Fibroblast of mammary gland (primary cell): ENCODE results near the gene CACNA1C.
A peak's percentile ranks its signal among the peaks of the same experiment; 100 is the strongest.

Experiments used
- DNase-seq: peaks from one replicate; pipeline ENCODE4 v3.0.0-alpha.2; 2010; ENCODE audit warnings: low read depth
- H3K4me3 ChIP-seq: 2 replicates; pipeline ENCODE4 v1.5.1; 2011; ENCODE audit warnings: low read depth, mild to moderate bottlenecking, low read length, moderate library complexity; ENCODE audit not compliant: control insufficient read depth
- TF ChIP-seq, protein P1 (sequence below): conservative IDR thresholded peaks from 2 replicates; pipeline ENCODE4 v1.5.1; 2011; ENCODE audit warnings: low read depth, low read length, inconsistent platforms; ENCODE audit not compliant: control insufficient read depth, insufficient read depth

Gene CACNA1C

GRCh38 chr12:2691006-2691344, 638.2 kb downstream of the CACNA1C start:
- DNase-seq, result peak; percentile 31
- TF ChIP-seq, protein P1, sequence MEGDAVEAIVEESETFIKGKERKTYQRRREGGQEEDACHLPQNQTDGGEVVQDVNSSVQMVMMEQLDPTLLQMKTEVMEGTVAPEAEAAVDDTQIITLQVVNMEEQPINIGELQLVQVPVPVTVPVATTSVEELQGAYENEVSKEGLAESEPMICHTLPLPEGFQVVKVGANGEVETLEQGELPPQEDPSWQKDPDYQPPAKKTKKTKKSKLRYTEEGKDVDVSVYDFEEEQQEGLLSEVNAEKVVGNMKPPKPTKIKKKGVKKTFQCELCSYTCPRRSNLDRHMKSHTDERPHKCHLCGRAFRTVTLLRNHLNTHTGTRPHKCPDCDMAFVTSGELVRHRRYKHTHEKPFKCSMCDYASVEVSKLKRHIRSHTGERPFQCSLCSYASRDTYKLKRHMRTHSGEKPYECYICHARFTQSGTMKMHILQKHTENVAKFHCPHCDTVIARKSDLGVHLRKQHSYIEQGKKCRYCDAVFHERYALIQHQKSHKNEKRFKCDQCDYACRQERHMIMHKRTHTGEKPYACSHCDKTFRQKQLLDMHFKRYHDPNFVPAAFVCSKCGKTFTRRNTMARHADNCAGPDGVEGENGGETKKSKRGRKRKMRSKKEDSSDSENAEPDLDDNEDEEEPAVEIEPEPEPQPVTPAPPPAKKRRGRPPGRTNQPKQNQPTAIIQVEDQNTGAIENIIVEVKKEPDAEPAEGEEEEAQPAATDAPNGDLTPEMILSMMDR, result no peak
- peak overlapping the region; percentile 15 for H3K4me3 ChIP-seq

GRCh38 chr12:2691345-2692071, 638.7 kb downstream of the CACNA1C start:
- DNase-seq, result no peak
- TF ChIP-seq, protein P1, result no peak
- peak overlapping the region; percentile 15 for H3K4me3 ChIP-seq

GRCh38 chr12:2692080-2692479, 639.3 kb downstream of the CACNA1C start:
- TF ChIP-seq, protein P1, result no peak
- H3K4me3 ChIP-seq, result no peak overlapping the region
- no peak for DNase-seq

DNA sequence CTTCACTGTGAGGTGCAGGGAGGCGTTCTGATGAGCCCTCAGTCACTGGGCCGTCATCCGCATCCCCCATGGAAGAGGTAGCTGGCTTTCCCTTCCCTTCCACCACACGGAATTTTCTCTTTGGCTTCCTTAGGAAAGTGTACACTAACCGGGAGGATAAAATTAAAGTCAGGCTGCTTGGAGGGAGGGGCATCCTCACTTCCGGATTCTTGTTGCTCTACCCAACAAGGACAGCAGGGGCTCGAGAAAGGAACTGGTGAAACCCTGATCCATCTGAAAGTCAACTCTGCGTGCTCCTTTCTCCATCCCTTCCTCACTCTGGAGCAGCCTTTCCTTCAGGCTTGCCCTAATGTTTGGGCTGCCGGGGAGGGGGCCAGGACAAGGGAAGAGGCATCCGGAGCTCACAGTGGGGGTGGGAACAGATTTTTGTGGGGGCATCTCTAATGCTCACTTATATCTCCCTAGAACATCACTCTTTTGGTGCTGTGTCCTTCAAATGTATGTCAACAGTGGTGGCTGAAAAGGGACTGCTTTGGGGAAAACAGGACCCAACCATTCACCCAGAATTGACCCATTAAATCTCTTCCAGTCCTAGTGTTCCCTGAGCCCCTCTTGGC, 640.6 kb downstream of the CACNA1C start:
- TF ChIP-seq, protein P1, result no peak

GRCh38 chr12:2693980-2694610, 641.3 kb downstream of the CACNA1C start:
- TF ChIP-seq, protein P1, result no peak
- no peak overlapping the region for H3K4me3 ChIP-seq
- no peak for DNase-seq

More for the DNA sequence above, 640.6 kb downstream of the CACNA1C start:
- no peak overlapping the region for H3K4me3 ChIP-seq
- no peak for DNase-seq

- H3K4me3 ChIP-seq, result no peak overlapping the region
- no peak for DNase-seq
- TF ChIP-seq, protein P1, result no peak
Measured at GRCh38 chr12:2696136-2696535, 643.3 kb downstream of the CACNA1C start.
